Skeletal muscle tissue (tissue), 4 donors: Measurements from ENCODE around the gene SLIT3. TPM values are rescaled to one million over a fixed set of nuclear protein-coding genes. Genes with fewer than 3 reads are reported as not detected.
"Not testable (repeated sequence)": the region's sequence is repeated elsewhere in the genome, so short reads cannot be mapped to it uniquely, and the experiment has no call there.

Experiments used
- H3K27ac ChIP-seq: one replicate; pipeline ENCODE4 v1.7.0; 2013; ENCODE audit warnings: mild to moderate bottlenecking, low read depth, low read length, inconsistent platforms
- H3K27me3 ChIP-seq, 3 donors: one replicate each; pipeline ENCODE4 v1.7.0; 2013; ENCODE audit warnings: low read length in 3 of 3; ENCODE audit not compliant: control insufficient read depth in 3 of 3, insufficient read depth in 3 of 3
- H3K36me3 ChIP-seq, 3 donors: one replicate each; pipeline ENCODE4 v1.7.0; 2013; ENCODE audit warnings: low read length in 3 of 3; ENCODE audit not compliant: control insufficient read depth in 3 of 3, insufficient read depth in 3 of 3
- H3K4me1 ChIP-seq, 3 donors: one replicate each; pipeline ENCODE4 v1.7.0; 2013; ENCODE audit warnings: low read length in 3 of 3, mild to moderate bottlenecking in 3 of 3; ENCODE audit not compliant: control insufficient read depth in 3 of 3, insufficient read depth in 3 of 3
- H3K4me3 ChIP-seq, 3 donors: one replicate each; pipeline ENCODE4 v1.7.0; 2013; ENCODE audit warnings: low read length in 3 of 3
- H3K9ac ChIP-seq, 3 donors: one replicate each; pipeline ENCODE4 v1.7.0; 2013; ENCODE audit warnings: low read length in 3 of 3, mild to moderate bottlenecking in 3 of 3, moderate library complexity in 2 of 3, low read depth in 1 of 3
- H3K9me3 ChIP-seq, 3 donors: one replicate each; pipeline ENCODE4 v1.7.0; 2013; ENCODE audit warnings: low read length in 3 of 3; ENCODE audit not compliant: control insufficient read depth in 3 of 3
- total RNA-seq: library from RNA; depleted of rRNA; stranded (reverse); fragments of >200 nt; gene quantifications from one replicate; pipeline ENCODE4 v1.2.3, GENCODE V29; 2014
- donor health status: Osteomylitis.

SLIT3 gene
- total RNA-seq, 1 donor from 2014 or later = 7.8 TPM

DNA sequence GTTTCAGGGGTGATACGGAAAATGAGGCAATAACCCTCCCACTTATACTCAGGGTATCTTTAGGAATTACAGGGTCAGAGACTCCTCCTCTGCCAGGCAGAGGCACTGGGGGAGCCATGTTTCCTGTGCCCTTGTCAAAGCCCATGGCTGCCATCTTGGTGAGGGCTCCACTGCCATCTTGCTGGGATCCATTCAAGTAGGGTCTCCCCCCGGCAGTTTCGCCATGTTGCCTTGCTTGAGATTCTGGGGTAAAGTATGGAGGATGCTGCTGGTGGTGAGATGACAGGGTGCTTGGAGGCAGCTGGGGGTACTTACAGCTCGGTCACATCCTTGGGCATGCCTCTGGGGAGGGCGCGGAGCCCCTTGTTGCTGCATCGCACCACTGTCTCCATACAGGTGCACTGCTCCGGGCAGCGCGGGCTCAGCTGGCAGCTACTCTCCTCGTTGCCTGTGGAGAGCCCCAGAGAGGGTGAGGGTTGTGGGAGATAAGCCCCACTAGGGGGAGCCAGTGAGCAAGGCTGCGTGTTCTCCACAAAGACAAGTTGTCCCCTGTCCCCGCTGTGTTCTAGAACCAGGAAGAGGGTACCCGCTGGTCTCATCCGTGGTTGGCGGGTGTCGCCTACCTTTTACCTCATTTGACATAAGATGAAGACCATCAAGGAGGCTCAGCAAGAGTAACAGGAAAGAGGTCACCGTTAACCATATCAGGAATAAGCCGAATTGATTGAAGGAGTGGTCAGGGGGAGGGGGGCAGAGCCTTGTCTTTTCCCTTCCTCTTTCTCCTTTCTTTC is 552.8 kb downstream of the SLIT3 start:
- peaks cover 0 to 3% (median 0%) of the 10 kb centered on the region in 3 donors for H3K9me3 ChIP-seq
- no peak overlapping the region for H3K27ac ChIP-seq
- H3K9ac ChIP-seq = no peak overlapping the region
- no peak overlapping the region for H3K4me3 ChIP-seq
- H3K36me3 ChIP-seq = peaks cover 0 to 6% (median 4%) of the 10 kb centered on the region in 3 donors
- no peaks in the 10 kb centered on the region for H3K4me1 ChIP-seq
- H3K27me3 ChIP-seq = peaks cover 0 to 9% (median 0%) of the 10 kb centered on the region in 3 donors

DNA sequence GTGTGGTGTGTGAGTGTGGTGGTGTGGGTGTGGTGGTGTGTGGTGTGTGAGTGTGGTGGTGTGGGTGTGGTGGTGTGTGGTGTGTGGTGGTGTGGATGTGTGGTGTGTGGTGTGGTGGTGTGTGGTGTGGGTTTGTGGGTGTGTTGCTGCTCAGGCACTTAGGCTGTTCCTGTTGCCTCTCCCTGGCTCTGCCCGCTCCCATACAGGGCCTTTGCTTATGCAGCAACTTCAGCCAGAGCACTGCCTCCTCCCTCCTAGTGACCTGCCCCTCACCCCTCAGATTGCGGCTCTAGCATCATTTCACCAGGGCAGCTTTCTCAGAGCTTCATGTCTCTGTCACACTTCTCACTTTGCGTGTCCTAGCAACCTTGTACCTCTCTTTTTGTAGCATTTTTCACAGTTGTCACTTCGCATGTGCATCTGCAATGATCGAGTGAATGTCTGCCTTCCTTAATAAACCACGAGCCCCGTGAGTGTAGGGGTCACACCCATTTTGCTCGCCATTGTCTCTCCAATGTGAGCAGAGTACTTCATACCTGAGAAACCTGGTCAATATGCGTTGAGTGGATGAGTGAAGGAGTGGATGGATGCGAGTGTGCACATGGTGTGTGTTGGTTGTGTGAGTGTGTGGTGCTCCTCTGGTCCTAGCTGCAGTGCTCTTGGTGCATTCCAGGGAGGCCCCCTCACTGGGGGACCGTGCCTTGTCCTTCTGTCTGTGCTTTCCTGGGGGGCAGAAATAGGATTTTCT is 553.9 kb downstream of the SLIT3 start:
- peaks cover 0 to 3% (median 0%) of the 10 kb centered on the region in 3 donors for H3K9me3 ChIP-seq
- no peak overlapping the region for H3K9ac ChIP-seq
- no peak overlapping the region for H3K4me3 ChIP-seq
- H3K36me3 ChIP-seq = peaks cover 0 to 3% (median 0%) of the 10 kb centered on the region in 3 donors
- no peak overlapping the region for H3K27ac ChIP-seq
- peaks cover 0 to 9% (median 0%) of the 10 kb centered on the region in 3 donors for H3K27me3 ChIP-seq
- no peaks in the 10 kb centered on the region for H3K4me1 ChIP-seq

DNA sequence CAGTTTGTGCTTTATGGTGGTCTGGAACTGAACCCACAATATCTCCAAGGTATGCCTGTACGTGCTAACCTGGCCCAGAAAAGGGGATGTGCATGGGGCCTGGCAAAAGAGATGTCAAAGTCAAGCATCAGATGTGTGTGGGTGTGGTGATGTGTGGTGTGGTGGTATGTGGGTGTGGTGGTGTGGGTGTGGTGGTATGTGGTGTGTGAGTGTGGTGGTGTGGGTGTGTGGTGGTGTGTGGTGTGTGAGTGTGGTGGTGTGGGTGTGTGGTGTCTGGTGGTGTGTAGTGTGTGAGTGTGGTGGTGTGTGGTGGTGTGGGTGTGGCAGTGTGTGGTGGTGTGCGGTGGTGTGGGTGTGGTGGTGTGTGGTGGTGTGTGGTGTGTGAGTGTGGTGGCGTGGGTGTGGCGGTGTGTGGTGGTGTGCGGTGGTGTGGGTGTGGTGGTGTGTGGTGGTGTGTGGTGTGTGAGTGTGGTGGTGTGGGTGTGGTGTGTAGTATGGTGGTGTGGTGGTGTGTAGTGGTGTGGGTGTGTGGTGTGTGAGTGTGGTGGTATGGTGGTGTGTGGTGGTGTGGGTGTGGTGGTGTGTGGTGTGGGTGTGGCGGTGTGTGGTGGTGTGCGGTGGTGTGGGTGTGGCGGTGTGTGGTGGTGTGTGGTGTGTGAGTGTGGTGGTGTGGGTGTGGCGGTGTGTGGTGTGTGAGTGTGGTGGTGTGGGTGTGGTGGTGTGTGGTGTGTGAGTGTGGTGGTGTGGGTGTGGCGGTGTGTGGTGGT is 554.6 kb downstream of the SLIT3 start:
- H3K4me1 ChIP-seq, H3K9ac ChIP-seq, H3K4me3 ChIP-seq, H3K36me3 ChIP-seq, H3K9me3 ChIP-seq, H3K27me3 ChIP-seq, H3K27ac ChIP-seq: not testable (repeated sequence)

DNA sequence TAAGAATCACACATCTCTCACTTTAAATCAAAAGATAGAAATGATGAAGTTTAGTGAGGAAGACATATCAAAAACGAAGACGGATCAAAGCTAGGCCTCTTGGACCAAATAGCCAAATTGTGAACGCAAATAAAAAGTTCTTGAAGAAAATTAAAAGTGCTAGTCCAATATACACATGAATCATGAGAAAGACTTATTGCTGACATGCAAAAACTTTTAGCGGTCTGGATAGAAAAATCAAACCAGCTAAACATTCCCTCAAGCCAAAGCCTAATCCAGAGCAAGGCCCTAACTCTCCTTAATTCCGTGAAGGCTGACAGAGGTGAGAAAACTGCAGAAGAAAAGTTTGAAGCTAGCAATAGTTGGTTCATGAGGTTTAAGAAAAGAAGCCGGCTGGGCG is 557.3 kb downstream of the SLIT3 start:
- no peak overlapping the region for H3K4me3 ChIP-seq
- H3K9me3 ChIP-seq = peaks cover 0 to 3% (median 0%) of the 10 kb centered on the region in 3 donors
- peaks cover 3 to 7% (median 4%) of the 10 kb centered on the region in 3 donors for H3K4me1 ChIP-seq
- H3K27ac ChIP-seq = no peak overlapping the region
- H3K27me3 ChIP-seq = peaks cover 0 to 7% (median 0%) of the 10 kb centered on the region in 3 donors
- H3K36me3 ChIP-seq = peaks cover 0 to 3% (median 0%) of the 10 kb centered on the region in 3 donors
- H3K9ac ChIP-seq = no peak overlapping the region

DNA sequence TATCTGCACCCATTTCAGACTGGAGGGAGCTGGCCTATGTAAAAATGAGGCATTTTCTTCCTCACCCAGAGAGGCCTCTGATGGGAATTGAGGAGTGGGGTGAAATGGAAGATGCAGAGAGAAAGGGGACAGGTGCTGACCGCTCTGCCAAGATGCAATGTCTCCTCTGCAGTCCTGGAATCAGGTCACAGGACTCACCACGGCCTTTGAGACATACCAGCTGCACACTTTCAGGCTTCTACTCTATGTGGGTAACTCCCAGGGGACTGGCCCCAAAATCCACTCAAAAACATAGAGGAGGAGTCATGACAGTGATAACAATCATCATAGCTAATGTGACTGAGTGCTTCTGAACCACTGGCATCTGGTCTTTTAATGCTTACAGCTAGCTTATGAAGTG is 558.6 kb downstream of the SLIT3 start:
- H3K4me3 ChIP-seq, H3K36me3 ChIP-seq, H3K4me1 ChIP-seq, H3K27ac ChIP-seq, H3K27me3 ChIP-seq, H3K9ac ChIP-seq, H3K9me3 ChIP-seq: not testable (repeated sequence)

DNA sequence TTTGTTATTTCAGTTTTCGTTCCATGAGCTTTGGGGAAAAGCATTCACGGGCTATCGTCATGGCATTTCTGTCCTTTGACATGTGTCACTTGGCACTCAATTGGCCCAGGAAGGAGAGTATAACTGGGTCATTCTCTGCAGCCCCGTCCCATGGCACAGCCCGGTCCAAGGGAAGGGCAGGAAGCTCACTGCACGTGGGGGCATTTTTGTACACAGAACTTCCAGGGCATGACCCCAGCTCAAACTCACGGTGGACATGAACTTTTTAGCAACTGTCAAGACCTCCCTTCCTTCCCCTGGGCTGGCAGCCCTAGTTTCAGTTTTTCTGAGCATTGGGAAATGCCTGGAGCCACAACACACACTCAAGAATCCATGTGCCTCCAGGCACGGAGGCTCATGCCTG is 560.1 kb downstream of the SLIT3 start:
- H3K9me3 ChIP-seq = peaks cover 0 to 3% (median 0%) of the 10 kb centered on the region in 3 donors
- peaks cover 0 to 3% (median 0%) of the 10 kb centered on the region in 3 donors for H3K27me3 ChIP-seq
- no peak overlapping the region for H3K27ac ChIP-seq
- no peak overlapping the region for H3K9ac ChIP-seq
- peaks cover 3 to 12% (median 4%) of the 10 kb centered on the region in 3 donors for H3K4me1 ChIP-seq
- H3K4me3 ChIP-seq = peak overlapping the region in 2 of 3 donors; percentile 41 to 45
- no peaks in the 10 kb centered on the region for H3K36me3 ChIP-seq

DNA sequence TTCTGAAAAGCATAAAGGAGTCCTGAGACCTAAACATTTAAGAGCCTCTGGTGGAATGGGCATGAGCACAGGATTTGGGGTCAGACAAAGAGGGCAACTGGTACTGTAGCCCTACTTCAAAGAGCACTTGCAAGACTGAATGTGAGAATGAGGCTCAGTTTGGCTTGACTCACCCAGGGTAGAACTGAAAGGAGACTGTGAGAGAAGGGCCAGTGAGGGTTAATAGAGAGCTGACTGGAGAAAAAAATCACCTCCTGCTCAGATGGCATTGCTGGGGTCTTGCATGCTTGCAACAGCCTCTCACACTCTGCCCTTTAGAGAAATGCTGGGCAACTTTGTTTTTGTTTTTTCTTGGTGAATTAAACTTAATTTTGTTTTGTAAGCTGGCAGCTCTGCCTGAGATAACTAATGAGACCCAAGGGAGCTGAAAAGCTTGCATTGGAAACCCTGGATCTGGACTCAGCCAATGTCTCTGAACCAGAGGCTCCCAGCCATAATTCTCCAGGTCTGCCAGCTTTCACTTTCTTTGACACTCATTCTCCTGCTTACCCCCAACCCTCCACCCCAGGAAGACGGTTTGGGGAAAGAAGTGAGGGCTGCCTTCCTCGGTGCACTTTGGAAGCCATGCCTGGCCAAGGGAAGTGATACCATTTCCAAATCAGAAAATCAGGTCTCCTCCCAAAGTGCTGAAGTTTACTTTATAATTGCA is 560.7 kb downstream of the SLIT3 start:
- peak overlapping the region in 1 of 3 donors; percentile 41 for H3K4me3 ChIP-seq
- H3K36me3 ChIP-seq = no peaks in the 10 kb centered on the region
- peaks cover 0 to 3% (median 0%) of the 10 kb centered on the region in 3 donors for H3K27me3 ChIP-seq
- no peak overlapping the region for H3K27ac ChIP-seq
- peaks cover 0 to 3% (median 0%) of the 10 kb centered on the region in 3 donors for H3K9me3 ChIP-seq
- peaks cover 4 to 13% (median 5%) of the 10 kb centered on the region in 3 donors for H3K4me1 ChIP-seq
- H3K9ac ChIP-seq = no peak overlapping the region

DNA sequence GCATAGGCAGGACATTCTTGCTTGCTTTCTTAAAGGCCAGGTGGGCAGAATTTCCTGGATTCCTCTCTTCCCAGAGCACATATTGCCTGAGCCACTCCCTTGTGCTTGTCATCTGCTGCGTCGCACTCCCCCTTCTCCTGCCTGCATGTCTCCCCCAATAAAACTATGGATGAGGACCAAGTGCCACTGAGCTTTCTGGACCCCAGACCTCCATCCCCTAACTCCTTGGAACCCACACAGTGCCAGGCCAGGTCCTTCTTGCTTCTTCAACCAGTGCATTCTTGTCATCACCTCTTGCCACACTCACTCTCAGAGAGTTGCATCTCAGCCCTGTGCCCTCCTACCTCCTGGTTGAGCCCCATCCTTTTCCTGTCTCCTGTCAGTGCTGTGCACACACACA is 563.9 kb downstream of the SLIT3 start:
- H3K36me3 ChIP-seq = no peaks in the 10 kb centered on the region
- H3K9me3 ChIP-seq = no peaks in the 10 kb centered on the region

DNA sequence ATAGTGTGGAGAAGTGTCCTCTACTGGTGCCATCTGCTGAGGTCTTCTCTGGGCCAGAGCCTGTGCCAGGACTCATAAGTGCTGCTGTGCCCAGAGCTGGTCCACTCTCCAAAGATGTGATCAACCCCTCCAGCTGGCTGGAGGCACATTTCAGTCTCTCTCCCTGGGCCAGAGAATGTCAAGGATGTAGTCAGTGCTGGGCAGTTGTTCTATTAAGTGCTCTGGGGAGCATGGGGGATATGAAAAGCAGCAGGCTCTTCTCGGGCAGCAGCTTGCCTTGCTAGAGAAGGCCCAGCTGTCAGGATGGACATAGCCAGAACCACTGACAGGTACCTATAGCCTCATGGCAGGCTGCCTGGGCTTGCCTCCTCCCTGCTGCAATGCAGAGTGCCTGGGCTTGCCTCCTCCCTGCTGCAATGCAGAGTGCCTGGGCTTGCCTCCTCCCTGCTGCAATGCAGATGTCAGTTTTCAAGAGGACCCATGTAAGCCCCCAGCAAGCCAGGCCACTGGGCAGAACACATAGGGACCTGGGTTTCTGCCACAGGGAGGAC is 564.6 kb downstream of the SLIT3 start:
- Histone ChIP-seq H3K27ac (no peak overlapping the region), H3K4me1 (peaks cover 9 to 17% (median 14%) of the 10 kb centered on the region in 3 donors), H3K36me3 (no peaks in the 10 kb centered on the region), H3K9ac (no peak overlapping the region), H3K4me3 (no peak overlapping the region), H3K27me3 (peaks cover 0 to 3% (median 0%) of the 10 kb centered on the region in 3 donors), H3K9me3 (no peaks in the 10 kb centered on the region)

More for the DNA sequence above, 563.9 kb downstream of the SLIT3 start:
- Histone ChIP-seq H3K27me3 (peaks cover 0 to 3% (median 0%) of the 10 kb centered on the region in 3 donors), H3K4me3 (no peak overlapping the region), H3K27ac (no peak overlapping the region), H3K9ac (no peak overlapping the region), H3K4me1 (peaks cover 9 to 17% (median 14%) of the 10 kb centered on the region in 3 donors)
